HUES48 (cell line): Measurements from ENCODE around the gene TUB.

Experiments used
- H3K27ac ChIP-seq: one replicate; pipeline ENCODE4 v1.7.0; 2013; ENCODE audit warnings: low read depth, low read length, inconsistent platforms
- H3K27me3 ChIP-seq: 2 replicates; pipeline ENCODE4 v1.6.1; 2013; ENCODE audit warnings: mild to moderate bottlenecking, low read length; ENCODE audit not compliant: control insufficient read depth, insufficient read depth
- H3K36me3 ChIP-seq: 2 replicates; pipeline ENCODE4 v1.6.1; 2013; ENCODE audit warnings: low read length; ENCODE audit not compliant: control insufficient read depth, insufficient read depth
- H3K4me1 ChIP-seq: 2 replicates; pipeline ENCODE4 v1.6.1; 2013; ENCODE audit warnings: mild to moderate bottlenecking, low read length; ENCODE audit not compliant: control insufficient read depth, insufficient read depth
- H3K4me3 ChIP-seq: 2 replicates; pipeline ENCODE4 v1.5.1; 2013; ENCODE audit warnings: mild to moderate bottlenecking, low read depth, low read length
- H3K9ac ChIP-seq: 2 replicates; pipeline ENCODE4 v1.6.1; 2013; ENCODE audit warnings: mild to moderate bottlenecking, low read depth, low read length, moderate library complexity
- H3K9me3 ChIP-seq: 2 replicates; pipeline ENCODE4 v1.6.1; 2013; ENCODE audit warnings: low read length; ENCODE audit not compliant: control insufficient read depth, insufficient read depth

TUB gene

GRCh38 chr11:8122173-8122764 is 41.3 kb downstream of the TUB start:
- Histone ChIP-seq H3K4me3 (no peak overlapping the region), H3K9me3 (no peaks in the 10 kb centered on the region), H3K27me3 (no peaks in the 10 kb centered on the region), H3K4me1 (no peaks in the 10 kb centered on the region), H3K27ac (no peak overlapping the region), H3K36me3 (no peaks in the 10 kb centered on the region), H3K9ac (no peak overlapping the region)

DNA sequence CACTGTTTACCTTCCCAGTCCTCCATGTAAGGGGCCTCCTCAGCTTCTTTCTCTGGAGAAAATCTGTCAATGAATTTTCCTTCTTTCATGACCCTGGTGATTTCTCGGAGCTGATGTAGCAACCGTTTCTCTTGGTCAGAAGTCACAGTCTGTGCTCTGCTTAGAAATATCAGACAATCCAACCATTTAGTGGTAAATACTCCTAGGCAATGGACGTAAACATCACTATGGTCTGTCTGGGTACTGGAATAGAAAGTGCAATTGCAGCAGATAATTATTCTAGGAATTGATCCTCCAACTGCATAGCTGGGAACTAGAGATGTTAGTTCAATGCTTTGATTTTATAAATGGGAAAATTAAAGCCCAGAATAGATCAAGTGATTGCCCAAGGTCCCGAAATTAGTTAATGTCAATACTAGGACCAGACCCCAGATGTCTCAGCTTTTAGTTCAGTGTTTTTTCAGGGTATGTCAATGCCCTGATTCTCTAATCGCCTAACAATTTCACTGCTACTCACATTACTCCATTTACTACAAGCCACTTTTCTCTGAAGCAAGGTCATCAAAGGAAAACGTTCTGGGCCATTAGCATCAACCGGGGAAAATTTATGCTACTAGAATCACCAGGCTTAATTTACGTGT is 45.8 kb downstream of the TUB start:
- H3K9ac ChIP-seq: no peak overlapping the region
- H3K27me3 ChIP-seq: no peaks in the 10 kb centered on the region
- H3K4me3 ChIP-seq: no peak overlapping the region
- H3K4me1 ChIP-seq: no peaks in the 10 kb centered on the region
- H3K27ac ChIP-seq: no peak overlapping the region
- H3K36me3 ChIP-seq: 0 out of 2 replicates have a peak, but pooled peaks cover 2% of the 10 kb centered on the region
- no peaks in the 10 kb centered on the region for H3K9me3 ChIP-seq

GRCh38 chr11:8127447-8127846 is 46.4 kb downstream of the TUB start:
- Histone ChIP-seq H3K4me3 (no peak overlapping the region), H3K4me1 (no peaks in the 10 kb centered on the region), H3K27me3 (no peaks in the 10 kb centered on the region), H3K27ac (no peak overlapping the region), H3K36me3 (0 out of 2 replicates have a peak, but pooled peaks cover 2% of the 10 kb centered on the region), H3K9me3 (no peaks in the 10 kb centered on the region), H3K9ac (no peak overlapping the region)

- Histone ChIP-seq H3K27me3 (no peaks in the 10 kb centered on the region), H3K4me1 (no peaks in the 10 kb centered on the region), H3K9ac (no peak overlapping the region), H3K4me3 (no peak overlapping the region), H3K27ac (no peak overlapping the region), H3K9me3 (no peaks in the 10 kb centered on the region), H3K36me3 (peaks cover 24% of the 10 kb centered on the region)
Observed at GRCh38 chr11:8138526-8138925, 57.5 kb downstream of the TUB start.

GRCh38 chr11:8149726-8150125 is 68.7 kb downstream of the TUB start:
- Histone ChIP-seq H3K4me3 (no peak overlapping the region), H3K27me3 (no peaks in the 10 kb centered on the region), H3K9ac (no peak overlapping the region), H3K36me3 (no peaks in the 10 kb centered on the region), H3K4me1 (peaks cover 29% of the 10 kb centered on the region), H3K9me3 (no peaks in the 10 kb centered on the region), H3K27ac (no peak overlapping the region)
